ENCODE data around the gene SIM2.

Gene SIM2

GRCh38 chr21:36765229-36765628 is 66.3 kb downstream of the SIM2 start:
- no peak for DNase-seq (ENCODE audit: low spot score)

GRCh38 chr21:36766511-36766910 is 67.6 kb downstream of the SIM2 start:
- no peak for DNase-seq (ENCODE audit: low spot score)

- DNase-seq (ENCODE audit: low spot score) = no peak
These were observed 68.2 kb downstream of the SIM2 start for GRCh38 chr21:36767096-36767495.

GRCh38 chr21:36768496-36768895 is 69.6 kb downstream of the SIM2 start:
- peak; percentile 87 for DNase-seq (ENCODE audit: low spot score)

GRCh38 chr21:36769051-36769839 is 70.3 kb downstream of the SIM2 start:
- DNase-seq (ENCODE audit: low spot score) = peak; percentile 70

GRCh38 chr21:36773117-36773516 is 74.2 kb downstream of the SIM2 start:
- peak; percentile 38 for DNase-seq (ENCODE audit: low spot score)

GRCh38 chr21:36773995-36774394 is 75.1 kb downstream of the SIM2 start:
- no peak for DNase-seq (ENCODE audit: low spot score)

GRCh38 chr21:36776981-36777617 is 78.2 kb downstream of the SIM2 start:
- DNase-seq (ENCODE audit: low spot score) = peak; percentile 57

- no peak for DNase-seq (ENCODE audit: low spot score)
These were observed 81.9 kb downstream of the SIM2 start for GRCh38 chr21:36780861-36781260.

GRCh38 chr21:36783612-36784374 is 84.9 kb downstream of the SIM2 start:
- no peak for DNase-seq (ENCODE audit: low spot score)

GRCh38 chr21:36784947-36785346 is 86.0 kb downstream of the SIM2 start:
- DNase-seq (ENCODE audit: low spot score) = no peak

- no peak for DNase-seq (ENCODE audit: low spot score)
These were observed 86.7 kb downstream of the SIM2 start for GRCh38 chr21:36785615-36786014.

- DNase-seq (ENCODE audit: low spot score) = no peak
These were observed 87.3 kb downstream of the SIM2 start for GRCh38 chr21:36786186-36786585.

GRCh38 chr21:36788120-36788638 is 89.3 kb downstream of the SIM2 start:
- DNase-seq (ENCODE audit: low spot score) = no peak

- DNase-seq (ENCODE audit: low spot score) = peak; percentile 31
These were observed 91.7 kb downstream of the SIM2 start for GRCh38 chr21:36790616-36791015.

GRCh38 chr21:36791180-36791579 is 92.3 kb downstream of the SIM2 start:
- no peak for DNase-seq (ENCODE audit: low spot score)

- peak; percentile 40 for DNase-seq (ENCODE audit: low spot score)
These were observed 93.0 kb downstream of the SIM2 start for GRCh38 chr21:36791695-36792470.

- peak; percentile 15 for DNase-seq (ENCODE audit: low spot score)
These were observed 93.6 kb downstream of the SIM2 start for GRCh38 chr21:36792505-36792967.

- DNase-seq (ENCODE audit: low spot score) = no peak
These were observed 97.2 kb downstream of the SIM2 start for GRCh38 chr21:36796070-36796469.

GRCh38 chr21:36798491-36798890 is 99.6 kb downstream of the SIM2 start:
- no peak for DNase-seq (ENCODE audit: low spot score)
